Esophagus muscularis mucosa (tissue), 4 donors: Measurements from ENCODE around the gene ABCD3. TPM values are rescaled to one million over a fixed set of nuclear protein-coding genes. Genes with fewer than 3 reads are reported as not detected.

ENCODE experiments used
- DNase-seq: peaks from one replicate; pipeline ENCODE4 v3.0.0-alpha.2; 2017; ENCODE audit errors: extremely low spot score
- H3K27ac ChIP-seq, 4 donors: fragments of 200-600 bp; sonication (generic); replicated peaks in 1 of 4; 1 replicate in 3 of 4; 2 replicates in 1 of 4; pipeline ENCODE4 v1.5.1; 2016 to 2019; ENCODE audit warnings: mild to moderate bottlenecking in 1 of 4
- H3K27me3 ChIP-seq, 4 donors: fragments of 200-600 bp; sonication (generic); one replicate each; pipeline versions ENCODE4 v1.5.1 to v1.6.0; 2016 to 2019
- H3K36me3 ChIP-seq, 4 donors: fragments of 200-600 bp; sonication (generic); one replicate each; pipeline ENCODE4 v1.5.1; 2016 to 2019
- H3K4me1 ChIP-seq, 4 donors: fragments of 200-600 bp; sonication (generic); one replicate each; pipeline ENCODE4 v1.5.1; 2016 to 2019
- H3K4me3 ChIP-seq, 4 donors: fragments of 200-600 bp; sonication (generic); 1 replicate in 2 of 4; 2 replicates in 2 of 4; pipeline ENCODE4 v1.5.1; 2016 to 2019; ENCODE audit warnings: mild to moderate bottlenecking in 4 of 4, moderate library complexity in 1 of 4
- H3K9me3 ChIP-seq, 4 donors: fragments of 200-600 bp; sonication (generic); 1 replicate in 3 of 4; 2 replicates in 1 of 4; pipeline ENCODE4 v1.5.1; 2016 to 2019
- CTCF ChIP-seq, 3 experiments: fragments of 200-600 bp in 2 of 3; fragments of 450-650 bp in 1 of 3; sonication (generic) in 2 of 3; IDR thresholded peaks; one replicate each; pipeline ENCODE4 v1.5.1; 2017 to 2019; ENCODE audit warnings: antibody characterized with exemption in 3 of 3, mild to moderate bottlenecking in 2 of 3, moderate library complexity in 1 of 3
- EP300 ChIP-seq: sonication (generic); formaldehyde crosslinking; IDR thresholded peaks from one replicate; pipeline ENCODE4 v1.6.1; 2017; ENCODE audit warnings: antibody characterized with exemption
- POLR2A ChIP-seq: fragments of 450-650 bp; IDR thresholded peaks from one replicate; pipeline ENCODE4 v1.6.1; 2017; ENCODE audit warnings: antibody characterized with exemption, moderate library complexity, mild to moderate bottlenecking, low read depth
- POLR2AphosphoS5 ChIP-seq, 2 donors: sonication (generic); formaldehyde crosslinking; IDR thresholded peaks; one replicate each; pipeline ENCODE4 v1.6.1; 2017; ENCODE audit warnings: antibody characterized with exemption in 2 of 2
- WGBS: methylation state at CpG from one replicate; pipeline ENCODE4 v1.1.5; 2018; 5-methylcytosine and 5-hydroxymethylcytosine counted together
- intact Hi-C: fragments of 100-400 bp; cut with DNase I; formaldehyde crosslinking; loops from one replicate; pipeline ENCODE4 v1.15.1; 2023
- total RNA-seq, 4 donors: library from RNA; depleted of rRNA; stranded (reverse); fragments of >200 nt; gene quantifications; one replicate each; pipeline versions ENCODE4 v1.1.0 to v1.2.1, GENCODE V29; 2016

The ABCD3 gene
- total RNA-seq, 4 donors from 2014 or later = 25.0 to 59.4 (median 27.9) TPM

GRCh38 chr1:94486990-94487389, 68.8 kb downstream of the ABCD3 start:
- intact Hi-C loops = no loop called here
- no peaks in the 10 kb centered on the region for H3K4me1 ChIP-seq
- no peak for TF ChIP-seq POLR2A
- no peak for TF ChIP-seq CTCF (IDR thresholded peaks at IDR 0.05)
- TF ChIP-seq EP300 = no peak
- no peak for TF ChIP-seq POLR2AphosphoS5 (IDR thresholded peaks at IDR 0.05)
- H3K4me3 ChIP-seq = no peak overlapping the region
- DNase-seq = no peak
- H3K27me3 ChIP-seq = no peaks in the 10 kb centered on the region
- WGBS = 87% methylated on average over 5 of the region's 5 CpGs
- H3K36me3 ChIP-seq = peaks cover 12 to 74% (median 37%) of the 10 kb centered on the region in 4 donors
- H3K27ac ChIP-seq = no peak overlapping the region
- no peaks in the 10 kb centered on the region for H3K9me3 ChIP-seq

- no peak overlapping the region for H3K4me3 ChIP-seq
- H3K36me3 ChIP-seq = peaks cover 9 to 53% (median 31%) of the 10 kb centered on the region in 4 donors
- WGBS = 75% methylated on average over 2 of the region's 2 CpGs
- intact Hi-C loops = no loop called here
- DNase-seq = no peak
- H3K4me1 ChIP-seq = no peaks in the 10 kb centered on the region
- TF ChIP-seq POLR2AphosphoS5 (IDR thresholded peaks at IDR 0.05) (no peak), EP300 (no peak), POLR2A (no peak), CTCF (IDR thresholded peaks at IDR 0.05) (no peak)
- H3K9me3 ChIP-seq = no peaks in the 10 kb centered on the region
- no peaks in the 10 kb centered on the region for H3K27me3 ChIP-seq
- H3K27ac ChIP-seq = no peak overlapping the region
Observed at GRCh38 chr1:94490556-94490955, 72.4 kb downstream of the ABCD3 start.

- intact Hi-C loops = no loop called here
- Histone ChIP-seq H3K27me3 (no peaks in the 10 kb centered on the region), H3K9me3 (no peaks in the 10 kb centered on the region), H3K4me3 (no peak overlapping the region), H3K4me1 (no peaks in the 10 kb centered on the region), H3K27ac (no peak overlapping the region), H3K36me3 (peaks cover 15 to 51% (median 30%) of the 10 kb centered on the region in 4 donors)
- TF ChIP-seq POLR2A = no peak
- no peak for TF ChIP-seq CTCF (IDR thresholded peaks at IDR 0.05)
- no peak for TF ChIP-seq POLR2AphosphoS5 (IDR thresholded peaks at IDR 0.05)
- no peak for TF ChIP-seq EP300
- DNase-seq = no peak
- WGBS = 96% methylated on average over 2 of the region's 2 CpGs
Observed at GRCh38 chr1:94496076-94496755, 78.0 kb downstream of the ABCD3 start.

- TF ChIP-seq POLR2A (no peak), POLR2AphosphoS5 (IDR thresholded peaks at IDR 0.05) (no peak), CTCF (IDR thresholded peaks at IDR 0.05) (no peak), EP300 (no peak)
- no peaks in the 10 kb centered on the region for H3K4me1 ChIP-seq
- peaks cover 18 to 63% (median 41%) of the 10 kb centered on the region in 4 donors for H3K36me3 ChIP-seq
- no peak overlapping the region for H3K27ac ChIP-seq
- no peak for DNase-seq
- no peaks in the 10 kb centered on the region for H3K9me3 ChIP-seq
- H3K4me3 ChIP-seq = no peak overlapping the region
- 82% methylated on average over 2 of the region's 2 CpGs for WGBS
- intact Hi-C loops = no loop called here
- H3K27me3 ChIP-seq = no peaks in the 10 kb centered on the region
Observed at GRCh38 chr1:94501426-94501825, 83.2 kb downstream of the ABCD3 start.

- Histone ChIP-seq H3K27me3 (no peaks in the 10 kb centered on the region), H3K4me1 (no peaks in the 10 kb centered on the region), H3K9me3 (no peaks in the 10 kb centered on the region), H3K4me3 (no peak overlapping the region), H3K27ac (no peak overlapping the region), H3K36me3 (peaks cover 18 to 65% (median 41%) of the 10 kb centered on the region in 4 donors)
- TF ChIP-seq CTCF (IDR thresholded peaks at IDR 0.05) (no peak), EP300 (no peak), POLR2A (no peak)
- intact Hi-C loops = no loop called here
- WGBS = 95% methylated on average over 4 of the region's 4 CpGs
- no peak for DNase-seq
Observed at GRCh38 chr1:94501935-94502334, 83.7 kb downstream of the ABCD3 start.
